PFSK-1 (cell line): ENCODE measurements around the gene ATXN2.

ENCODE experiments used
- FOXP2 ChIP-seq: optimal IDR thresholded peaks from 2 replicates; pipeline ENCODE3; 2011; ENCODE audit warnings: borderline replicate concordance, control low read depth, inconsistent platforms; ENCODE audit not compliant: insufficient read depth; ENCODE audit errors: extremely low read length, extremely low read depth
- POLR2AphosphoS5 ChIP-seq: IDR thresholded peaks from 2 replicates; pipeline ENCODE4 v1.6.1; 2012; ENCODE audit warnings: low read depth, mild to moderate bottlenecking, control low read depth, low read length, moderate library complexity
- SIN3A ChIP-seq: IDR thresholded peaks from 2 replicates; pipeline ENCODE4 v1.6.1; 2012; ENCODE audit warnings: mild to moderate bottlenecking, low read length, moderate library complexity, borderline replicate concordance; ENCODE audit not compliant: insufficient read depth
- TAF1 ChIP-seq: IDR thresholded peaks from 2 replicates; pipeline ENCODE4 v1.6.1; 2012; ENCODE audit warnings: low read length, control low read depth, borderline replicate concordance; ENCODE audit not compliant: insufficient read depth
- TF ChIP-seq, protein P1 (sequence below), 2 experiments: IDR thresholded peaks; 2 replicates each; pipeline versions ENCODE4 v1.6.1 to v1.8.0; 2011 to 2012; ENCODE audit warnings: low read depth in 2 of 2, low read length in 2 of 2, control low read depth in 1 of 2, inconsistent platforms in 1 of 2, mild to moderate bottlenecking in 1 of 2, moderate library complexity in 1 of 2; ENCODE audit not compliant: insufficient read depth in 1 of 2

ATXN2 gene

DNA sequence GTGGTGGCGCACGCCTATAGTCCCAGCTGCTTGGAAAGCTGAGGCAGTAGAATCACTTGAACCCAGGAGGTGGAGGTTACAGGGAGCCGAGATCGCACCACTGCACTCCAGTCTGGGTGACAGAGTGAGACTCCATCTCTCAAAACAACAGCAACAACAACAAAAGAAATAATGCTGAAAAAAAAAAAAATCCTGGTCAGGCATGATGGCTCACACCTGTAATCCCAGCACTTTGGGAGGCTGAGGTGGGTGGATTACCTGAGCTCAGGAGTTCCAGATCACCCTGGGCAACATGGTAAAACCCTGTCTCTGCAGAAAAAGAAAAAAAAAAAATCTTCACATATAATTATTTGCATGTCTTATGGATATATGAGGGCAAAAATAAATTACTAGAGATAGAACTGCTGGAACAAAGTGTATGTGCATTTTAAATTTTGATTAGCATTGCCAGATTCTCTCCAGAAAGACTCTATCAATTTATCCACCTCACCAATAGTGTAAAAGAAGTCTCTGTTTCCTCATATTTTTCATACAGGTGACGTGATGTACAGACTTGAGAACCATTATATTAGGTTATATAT lies 75.4 kb downstream of the ATXN2 start:
- TF ChIP-seq SIN3A: no peak

DNA sequence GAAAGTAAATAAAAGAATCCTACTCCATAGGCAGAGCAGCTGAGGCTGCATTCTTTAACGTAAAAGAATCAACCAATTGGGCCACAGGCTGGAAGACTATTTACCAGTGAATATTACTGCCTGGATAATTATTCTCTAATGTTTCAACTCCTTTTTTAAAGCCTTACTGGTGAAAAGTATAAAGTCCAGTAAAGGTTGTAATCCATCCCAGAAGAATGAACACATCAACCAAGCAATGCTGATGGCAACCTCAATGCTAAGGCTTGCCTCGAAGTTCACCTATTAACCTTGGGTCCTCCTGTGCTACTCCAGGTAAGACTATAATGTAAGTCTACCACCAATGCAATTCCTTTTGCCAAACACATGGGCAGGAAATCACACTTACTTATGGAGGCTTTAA lies 77.3 kb downstream of the ATXN2 start:
- TF ChIP-seq FOXP2 (no peak), POLR2AphosphoS5 (no peak), TAF1 (no peak), SIN3A (no peak)
- TF ChIP-seq, protein P1, sequence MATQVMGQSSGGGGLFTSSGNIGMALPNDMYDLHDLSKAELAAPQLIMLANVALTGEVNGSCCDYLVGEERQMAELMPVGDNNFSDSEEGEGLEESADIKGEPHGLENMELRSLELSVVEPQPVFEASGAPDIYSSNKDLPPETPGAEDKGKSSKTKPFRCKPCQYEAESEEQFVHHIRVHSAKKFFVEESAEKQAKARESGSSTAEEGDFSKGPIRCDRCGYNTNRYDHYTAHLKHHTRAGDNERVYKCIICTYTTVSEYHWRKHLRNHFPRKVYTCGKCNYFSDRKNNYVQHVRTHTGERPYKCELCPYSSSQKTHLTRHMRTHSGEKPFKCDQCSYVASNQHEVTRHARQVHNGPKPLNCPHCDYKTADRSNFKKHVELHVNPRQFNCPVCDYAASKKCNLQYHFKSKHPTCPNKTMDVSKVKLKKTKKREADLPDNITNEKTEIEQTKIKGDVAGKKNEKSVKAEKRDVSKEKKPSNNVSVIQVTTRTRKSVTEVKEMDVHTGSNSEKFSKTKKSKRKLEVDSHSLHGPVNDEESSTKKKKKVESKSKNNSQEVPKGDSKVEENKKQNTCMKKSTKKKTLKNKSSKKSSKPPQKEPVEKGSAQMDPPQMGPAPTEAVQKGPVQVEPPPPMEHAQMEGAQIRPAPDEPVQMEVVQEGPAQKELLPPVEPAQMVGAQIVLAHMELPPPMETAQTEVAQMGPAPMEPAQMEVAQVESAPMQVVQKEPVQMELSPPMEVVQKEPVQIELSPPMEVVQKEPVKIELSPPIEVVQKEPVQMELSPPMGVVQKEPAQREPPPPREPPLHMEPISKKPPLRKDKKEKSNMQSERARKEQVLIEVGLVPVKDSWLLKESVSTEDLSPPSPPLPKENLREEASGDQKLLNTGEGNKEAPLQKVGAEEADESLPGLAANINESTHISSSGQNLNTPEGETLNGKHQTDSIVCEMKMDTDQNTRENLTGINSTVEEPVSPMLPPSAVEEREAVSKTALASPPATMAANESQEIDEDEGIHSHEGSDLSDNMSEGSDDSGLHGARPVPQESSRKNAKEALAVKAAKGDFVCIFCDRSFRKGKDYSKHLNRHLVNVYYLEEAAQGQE (IDR thresholded peaks at IDR 0.05; ENCODE audit: insufficient read depth in 1 of 2, low read depth in 2 of 2, low read length in 2 of 2): no peak

DNA sequence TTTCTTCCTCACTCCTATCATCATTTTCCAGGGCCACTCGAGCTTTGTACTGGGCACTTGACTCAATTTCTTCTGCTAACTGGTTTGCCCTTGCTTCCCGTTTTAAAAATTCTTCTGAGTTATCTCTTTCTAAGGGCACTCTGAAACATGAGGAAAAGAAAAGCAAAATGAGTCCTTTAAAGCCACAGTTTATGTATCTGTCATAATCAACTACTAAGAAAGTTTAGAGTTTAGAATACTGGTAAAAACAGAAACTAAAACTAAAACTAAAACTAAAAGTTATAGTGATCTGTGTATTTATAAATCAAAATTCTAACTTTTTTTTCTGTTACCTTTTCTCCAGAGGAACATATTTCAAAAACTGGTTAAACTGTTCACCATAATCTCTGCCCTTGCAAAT lies 79.2 kb downstream of the ATXN2 start:
- TF ChIP-seq FOXP2 (no peak), SIN3A (no peak), TAF1 (no peak), POLR2AphosphoS5 (no peak)
- TF ChIP-seq, protein P1 (IDR thresholded peaks at IDR 0.05; ENCODE audit: insufficient read depth in 1 of 2, low read depth in 2 of 2, low read length in 2 of 2): no peak

DNA sequence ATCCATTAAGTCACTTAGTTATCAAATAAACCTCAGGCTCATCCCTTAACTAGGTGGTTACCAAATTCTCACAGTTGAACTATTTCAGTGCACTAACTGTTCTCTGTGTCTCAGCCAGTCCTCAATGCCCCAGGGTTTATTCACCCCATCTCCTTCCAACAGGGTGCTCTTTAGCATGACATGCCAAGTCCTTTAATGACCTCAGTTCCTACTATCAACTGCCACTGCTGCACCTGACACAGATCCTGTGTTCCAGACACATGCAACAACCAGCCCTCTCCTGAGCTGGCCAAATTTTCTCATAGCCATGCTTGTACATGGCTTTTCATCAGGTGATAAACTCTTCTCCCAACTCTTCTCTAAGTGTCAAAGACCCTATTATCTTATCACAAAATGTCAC lies 80.0 kb downstream of the ATXN2 start:
- TF ChIP-seq POLR2AphosphoS5 (no peak), FOXP2 (no peak), SIN3A (no peak), TAF1 (no peak)
- TF ChIP-seq, protein P1 (IDR thresholded peaks at IDR 0.05; ENCODE audit: insufficient read depth in 1 of 2, low read depth in 2 of 2, low read length in 2 of 2): no peak

DNA sequence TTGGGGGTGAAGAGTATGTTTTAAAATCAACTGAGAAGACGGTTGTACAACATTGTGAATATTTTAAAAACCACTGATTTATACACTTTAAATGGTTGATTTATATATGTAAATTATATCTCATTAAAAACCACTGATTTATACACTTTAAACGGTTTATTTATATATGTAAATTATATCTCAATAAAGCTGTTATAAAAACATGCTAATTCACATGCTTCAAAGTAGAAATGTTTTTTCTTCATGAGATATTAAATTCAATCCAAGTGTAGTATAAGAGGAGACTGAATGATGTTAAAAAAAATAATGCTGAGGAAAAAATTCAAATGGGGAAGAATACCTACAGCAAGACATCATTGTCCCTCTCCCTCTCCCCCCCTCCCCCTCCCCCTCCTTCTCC lies 92.9 kb downstream of the ATXN2 start:
- TF ChIP-seq POLR2AphosphoS5: no peak
- no peak for TF ChIP-seq SIN3A
- no peak for TF ChIP-seq TAF1
- TF ChIP-seq, protein P1 (IDR thresholded peaks at IDR 0.05; ENCODE audit: insufficient read depth in 1 of 2, low read depth in 2 of 2, low read length in 2 of 2): no peak
- TF ChIP-seq FOXP2: no peak
